GM19238 (cell line): ENCODE results near the gene TMEM26.

Experiments
- DNase-seq: peaks from one replicate; pipeline ENCODE4 v3.0.0; 2011; ENCODE audit warnings: low spot score; ENCODE audit not compliant: insufficient read length

Gene TMEM26

DNA sequence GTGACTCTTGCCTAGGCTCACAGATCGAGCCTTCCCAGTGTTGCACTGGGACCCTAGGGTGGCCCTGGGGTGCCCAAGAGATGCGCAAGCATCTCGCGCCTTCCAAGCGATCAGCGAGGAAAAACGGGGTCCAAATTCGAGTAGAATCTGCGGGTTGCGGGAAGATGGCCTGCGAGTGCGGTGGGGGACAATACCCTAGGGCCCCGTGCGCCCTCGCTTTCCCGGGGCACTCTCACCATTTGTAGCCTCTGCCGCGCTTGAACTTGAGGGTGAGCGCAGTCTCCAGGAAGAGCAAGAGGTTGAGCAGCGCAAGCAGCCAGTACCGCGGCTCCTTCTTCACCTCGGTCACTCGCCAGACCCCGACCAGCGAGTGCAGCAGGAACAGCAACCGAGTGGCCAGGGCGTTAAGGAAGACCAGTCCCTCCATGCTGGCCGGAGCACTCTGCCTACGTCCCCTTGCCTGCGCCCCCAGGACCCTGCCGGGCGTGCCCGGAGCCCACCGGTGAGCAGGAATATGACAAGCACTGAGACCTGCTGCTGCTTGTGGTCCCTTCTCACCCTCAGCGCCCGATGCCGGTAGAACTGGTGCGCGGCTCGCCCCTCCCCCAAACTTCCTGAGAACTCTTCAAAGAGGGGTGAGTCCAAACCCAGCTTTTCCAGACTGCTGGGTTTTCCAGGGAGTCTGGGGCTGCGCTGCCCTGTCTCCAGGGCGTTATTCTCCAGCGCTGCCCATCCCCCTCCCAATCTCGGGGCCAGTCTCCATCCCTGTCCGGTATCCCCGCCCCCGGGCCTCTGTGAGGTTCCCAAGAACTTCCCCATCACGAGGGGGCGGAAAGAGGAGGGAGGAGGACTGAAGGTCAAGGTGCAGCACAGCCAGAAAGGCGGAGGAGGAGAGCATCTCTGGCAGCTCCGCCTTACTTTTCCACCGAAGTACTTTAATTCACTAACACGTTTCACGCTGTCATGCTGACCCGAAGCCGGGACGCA, at the start of gene TMEM26:
Gene TMEM26 (minus strand): TSS at position 727 of the 987 bp plus-strand sequence. CDS start 300 bp downstream, at position 427.
- DNase-seq: no peak

DNA sequence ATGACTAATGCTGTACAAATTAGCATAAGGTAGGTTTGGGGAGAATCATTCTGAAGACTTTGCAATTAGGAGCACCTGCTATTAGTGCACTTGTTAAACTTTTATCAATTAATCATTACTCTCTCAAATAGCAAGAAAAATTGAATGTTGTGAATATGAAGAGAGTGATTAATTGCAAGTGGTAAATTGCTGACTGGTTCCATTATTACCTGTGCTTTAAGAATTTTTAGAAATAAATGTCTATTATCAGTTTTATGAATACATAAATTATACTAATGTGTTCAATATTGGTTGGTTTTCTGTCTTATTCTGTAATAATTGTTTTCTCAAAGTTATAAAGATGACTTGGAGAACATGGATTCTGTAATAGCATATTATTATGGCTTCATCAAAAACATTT, 47.3 kb upstream of the TMEM26 start:
- no peak for DNase-seq

DNA sequence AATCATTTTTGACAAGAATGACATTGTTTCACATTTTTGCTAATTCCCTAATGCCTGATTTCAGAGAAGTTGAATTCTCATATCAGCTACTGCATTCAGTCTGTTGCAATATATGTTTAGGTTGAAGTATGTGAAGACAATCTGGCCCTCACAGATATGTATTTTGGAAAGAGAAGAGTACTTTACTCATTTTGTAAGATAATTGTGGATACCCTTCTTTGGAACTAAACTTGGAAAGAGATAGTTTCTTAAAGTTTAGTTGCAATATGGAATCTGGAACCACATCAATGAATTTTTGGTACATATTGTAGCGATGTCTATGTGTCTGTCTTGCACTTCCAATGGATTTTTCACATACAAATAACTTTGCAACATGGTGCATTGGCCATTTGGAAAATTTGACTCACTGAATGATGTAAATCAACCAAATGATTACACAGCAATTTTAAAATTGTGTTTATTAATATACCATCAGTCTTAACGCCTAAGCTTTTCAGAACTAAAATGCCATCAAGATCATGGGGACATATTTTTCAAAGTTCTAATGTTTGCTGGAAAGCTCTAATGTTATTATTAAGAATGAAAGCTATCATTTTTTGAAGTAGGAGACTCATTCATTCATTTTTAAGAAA, 39.3 kb upstream of the TMEM26 start:
- no peak for DNase-seq

DNA sequence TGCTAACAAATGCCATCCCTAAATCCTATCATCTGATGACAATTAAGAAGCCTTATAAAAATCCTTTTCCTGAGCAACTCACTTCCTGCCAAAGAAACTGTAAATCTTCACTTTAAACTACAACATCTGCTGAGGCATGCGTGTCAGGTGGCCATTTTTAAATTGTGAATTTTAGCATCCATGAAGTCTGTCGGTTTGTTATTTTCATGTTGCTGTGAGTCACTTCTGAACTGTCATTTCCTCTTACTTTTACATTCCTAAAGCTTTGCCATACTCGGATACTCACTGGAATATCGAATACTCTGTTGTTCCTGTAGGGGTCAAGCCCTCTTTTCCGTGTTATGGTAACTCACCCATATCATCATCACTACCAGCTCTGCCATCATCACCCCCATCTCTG, 34.3 kb upstream of the TMEM26 start:
- DNase-seq: no peak

DNA sequence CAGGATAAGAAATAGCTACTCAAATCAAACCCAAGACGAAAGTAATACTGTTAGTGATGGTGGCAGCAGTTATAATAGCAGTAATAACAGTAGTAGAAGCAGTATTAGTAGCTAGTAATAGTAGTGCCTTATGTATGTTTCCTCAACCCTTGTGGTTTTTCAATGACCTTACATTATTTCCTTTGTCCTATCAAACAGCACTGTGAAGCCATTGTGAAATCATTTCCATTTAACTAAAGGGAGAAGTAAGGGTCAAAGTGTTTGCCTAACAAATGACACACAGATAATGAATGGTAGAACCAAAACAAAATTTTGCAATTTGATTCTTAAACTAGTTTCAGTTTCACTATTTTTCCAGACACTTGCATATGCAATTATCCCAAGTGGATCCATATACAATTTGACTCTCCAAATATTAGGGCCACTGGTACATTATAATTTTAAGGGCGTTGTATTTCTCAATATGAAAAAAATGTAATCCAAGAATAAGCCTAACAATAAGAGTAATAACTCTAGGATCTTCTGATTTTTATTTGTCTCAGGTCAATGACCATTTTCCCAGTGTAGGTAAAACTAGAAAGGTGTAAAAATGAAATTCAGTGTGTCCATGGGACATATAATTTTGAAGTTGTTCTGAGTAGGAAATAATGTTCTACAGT, 33.7 kb upstream of the TMEM26 start:
- DNase-seq: no peak

DNA sequence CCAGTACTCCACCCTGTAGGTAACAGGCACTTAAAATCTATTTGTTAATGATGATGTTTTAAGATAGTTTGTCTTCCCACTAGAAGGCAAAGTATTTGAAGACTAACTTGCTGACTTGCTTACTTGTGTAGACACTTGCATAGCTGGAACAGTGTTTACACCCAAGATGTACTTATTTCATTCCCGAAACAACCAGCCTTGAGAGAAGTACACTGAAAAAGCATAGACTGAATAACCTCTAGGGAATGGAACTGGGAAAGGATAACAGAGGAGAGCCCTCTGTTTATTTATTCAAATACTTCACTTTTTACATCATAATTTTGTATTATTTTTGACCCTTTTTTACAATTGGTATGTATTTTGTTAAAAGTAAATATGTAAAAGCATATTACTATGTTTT, 33.1 kb upstream of the TMEM26 start:
- DNase-seq: no peak

DNA sequence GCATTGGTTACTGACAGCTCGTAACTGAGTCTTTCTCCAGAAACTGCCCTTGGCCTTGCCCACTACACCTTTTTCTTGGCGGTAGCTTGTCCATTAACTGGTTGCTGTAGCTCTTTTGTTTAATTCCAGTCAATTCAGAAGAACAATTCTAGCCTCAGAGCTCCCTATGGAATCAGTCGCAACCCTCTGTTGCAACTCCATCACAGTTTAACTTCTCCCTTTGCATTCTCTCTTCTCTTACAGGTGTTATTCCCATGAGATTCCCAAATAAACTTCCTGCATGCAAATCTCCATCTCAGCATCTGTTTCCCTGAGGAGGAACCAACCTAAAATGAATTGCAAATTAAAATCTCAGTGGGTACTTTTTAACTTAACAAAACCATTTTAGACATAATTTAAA, 28.4 kb upstream of the TMEM26 start:
- no peak for DNase-seq

DNA sequence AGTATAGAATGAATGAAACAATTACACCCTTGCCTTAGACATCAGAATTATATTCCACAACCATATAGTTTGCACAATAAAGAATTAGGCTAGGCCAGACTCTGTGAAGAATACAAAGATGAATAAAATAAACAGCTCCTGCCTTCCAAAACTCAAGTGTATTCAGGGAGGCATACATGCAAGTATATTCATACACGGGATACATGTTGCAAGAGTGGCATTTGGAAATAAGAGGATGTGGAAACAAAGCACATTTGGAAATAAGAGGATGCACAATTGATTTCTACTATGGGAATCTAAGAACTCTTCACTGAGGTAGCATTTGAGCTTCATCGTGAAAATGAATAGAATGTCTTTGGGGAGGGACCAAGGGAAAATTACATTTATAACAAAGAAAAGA, 27.0 kb upstream of the TMEM26 start:
- no peak for DNase-seq

DNA sequence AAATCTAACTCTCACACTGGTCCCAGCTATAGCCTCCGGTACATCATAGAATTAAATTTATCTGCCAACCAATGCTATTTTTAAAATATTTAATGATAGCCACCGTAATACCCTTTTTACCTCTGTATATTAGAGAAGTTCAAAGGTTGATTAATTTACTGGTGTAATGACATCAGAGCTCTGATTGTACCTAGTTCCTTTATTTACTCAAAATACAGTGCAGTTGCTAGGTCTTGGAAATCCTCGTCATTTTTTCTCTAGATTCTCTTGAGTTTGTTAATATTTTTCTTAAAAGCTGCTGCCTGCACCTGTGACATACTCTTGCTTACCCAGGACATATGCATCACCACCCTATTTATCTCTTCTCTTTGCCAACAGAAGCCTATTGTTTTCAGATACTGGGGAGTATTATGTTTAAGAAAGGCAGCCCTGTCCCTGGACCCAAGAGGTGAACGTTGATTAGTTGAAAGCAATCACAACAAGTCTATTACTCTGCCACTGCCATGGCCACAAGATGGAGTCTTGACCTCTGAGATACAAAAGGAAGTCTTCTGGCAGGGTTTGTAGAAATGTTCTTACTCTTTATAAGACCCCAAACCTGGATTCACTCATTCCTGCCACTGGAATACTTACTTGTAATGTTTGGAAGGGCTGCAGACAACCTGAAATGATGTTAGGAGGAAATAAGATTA, 25.6 kb upstream of the TMEM26 start:
- no peak for DNase-seq

DNA sequence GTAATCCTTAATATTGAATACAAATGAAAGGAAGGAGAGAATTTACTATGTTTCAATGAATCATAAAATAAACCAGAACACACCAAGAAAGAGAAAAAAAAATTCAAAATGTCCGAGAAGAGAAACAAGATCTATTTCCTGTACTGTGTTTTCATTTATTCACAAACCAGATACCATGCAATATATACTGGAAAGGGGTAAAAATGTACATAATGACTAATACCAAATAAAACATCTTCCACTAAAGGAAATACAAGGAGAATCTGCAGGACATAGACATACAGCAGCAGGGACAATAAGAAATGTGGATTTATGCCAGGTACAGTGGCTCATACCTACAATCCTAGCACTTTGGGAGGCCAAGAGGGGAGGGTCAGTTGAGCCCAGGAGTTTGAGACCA, 24.3 kb upstream of the TMEM26 start:
- no peak for DNase-seq

DNA sequence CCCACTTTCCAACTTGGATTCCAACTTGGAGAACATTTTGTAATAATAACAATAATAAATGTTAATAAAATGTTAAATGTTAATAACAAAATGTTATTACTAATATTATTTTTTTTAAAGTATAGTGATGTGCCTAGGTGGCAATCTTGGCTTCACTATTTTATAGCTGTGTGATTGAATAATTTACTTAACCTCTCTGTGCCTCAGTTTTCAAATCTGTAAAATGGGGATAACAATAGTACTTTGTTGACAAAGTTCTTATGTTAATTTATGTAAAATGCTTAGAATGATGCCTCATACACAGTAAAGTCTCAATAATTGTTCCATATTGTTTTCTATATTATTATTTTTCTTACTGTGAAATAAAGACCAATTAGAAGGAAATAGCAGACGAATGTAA, 23.3 kb upstream of the TMEM26 start:
- DNase-seq: no peak

DNA sequence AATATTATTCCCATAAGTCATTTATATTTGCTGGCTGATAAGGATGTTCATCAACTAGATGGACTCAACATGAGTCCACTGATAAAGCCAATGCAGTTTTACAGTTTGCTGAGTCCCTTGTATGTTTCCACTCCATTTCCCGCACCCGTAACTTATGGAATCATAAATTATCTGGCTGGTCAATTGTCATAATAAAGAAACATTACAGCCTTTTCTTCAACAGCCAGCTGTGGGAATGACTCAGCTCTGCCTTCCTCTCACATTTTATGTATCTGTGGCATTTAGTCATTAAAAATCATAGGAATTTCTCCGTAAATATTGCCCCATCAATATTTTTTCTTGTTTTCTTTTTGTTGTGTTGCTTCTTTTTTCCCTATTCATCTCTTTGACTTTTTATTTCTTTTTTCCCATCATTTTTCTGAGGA, 22.3 kb upstream of the TMEM26 start:
- DNase-seq: no peak

DNA sequence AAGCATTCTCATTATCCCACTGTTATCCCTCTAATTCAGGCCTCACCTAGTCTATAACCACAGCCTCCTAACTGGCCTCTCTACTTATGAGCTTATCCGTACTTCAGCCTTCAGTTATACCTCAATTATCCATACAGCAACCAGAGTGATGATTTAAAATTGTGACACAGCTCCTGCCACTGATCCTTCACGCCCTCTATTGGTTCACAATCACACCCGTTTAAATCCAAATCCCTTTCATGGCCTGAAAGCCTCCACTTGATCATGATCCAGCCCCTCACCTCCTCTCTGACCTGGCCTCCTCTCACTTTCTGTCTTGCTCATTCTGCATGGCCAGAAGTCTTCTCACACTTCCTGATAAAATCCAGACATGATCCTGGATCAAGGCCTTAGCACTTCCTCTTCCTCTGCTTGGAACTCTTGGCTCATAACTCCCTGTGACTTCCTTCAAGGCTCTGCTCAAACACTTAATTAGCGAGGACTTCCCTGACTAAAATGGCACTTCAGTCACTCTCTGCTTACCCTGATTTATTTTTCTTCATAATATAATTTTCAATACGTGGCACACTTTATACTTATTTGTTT, 19.0 kb upstream of the TMEM26 start:
- no peak for DNase-seq

DNA sequence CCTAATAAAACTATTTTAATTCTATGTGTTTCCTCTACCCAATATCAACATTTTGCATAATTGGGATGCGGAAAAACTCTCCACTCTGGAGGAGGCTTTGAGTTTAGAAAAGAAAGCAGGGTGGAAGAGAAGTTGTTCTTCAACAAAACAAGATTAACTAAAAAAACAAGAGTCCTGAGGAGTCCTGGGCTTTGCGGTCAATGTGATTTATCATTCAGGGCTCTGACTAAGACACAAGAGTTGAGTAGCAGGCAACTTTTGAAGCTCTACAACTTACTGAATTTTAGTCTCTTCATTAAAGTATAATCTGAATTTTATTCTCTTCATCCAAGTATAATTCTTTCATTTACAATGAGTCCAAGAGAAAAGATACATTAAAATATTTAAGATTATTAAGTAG, 18.3 kb upstream of the TMEM26 start:
- no peak for DNase-seq

DNA sequence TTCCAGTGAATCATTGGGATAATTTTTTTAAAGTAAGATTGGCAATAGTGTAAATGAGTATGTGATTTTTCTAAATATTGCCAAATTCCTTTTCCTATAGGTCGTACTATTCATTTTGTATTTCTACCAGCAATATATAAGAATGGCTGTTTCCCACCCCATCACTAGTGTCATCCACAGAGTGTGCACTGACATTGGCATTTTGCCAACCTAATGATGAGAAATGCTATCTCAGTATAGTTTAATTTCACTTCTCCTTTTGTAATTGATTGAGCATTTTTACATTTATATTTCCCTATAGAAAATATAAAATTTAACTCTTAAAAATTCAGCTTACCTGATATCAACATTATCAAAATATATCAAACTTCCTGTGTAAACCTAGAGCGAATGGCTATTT, 17.6 kb upstream of the TMEM26 start:
- DNase-seq: no peak

DNA sequence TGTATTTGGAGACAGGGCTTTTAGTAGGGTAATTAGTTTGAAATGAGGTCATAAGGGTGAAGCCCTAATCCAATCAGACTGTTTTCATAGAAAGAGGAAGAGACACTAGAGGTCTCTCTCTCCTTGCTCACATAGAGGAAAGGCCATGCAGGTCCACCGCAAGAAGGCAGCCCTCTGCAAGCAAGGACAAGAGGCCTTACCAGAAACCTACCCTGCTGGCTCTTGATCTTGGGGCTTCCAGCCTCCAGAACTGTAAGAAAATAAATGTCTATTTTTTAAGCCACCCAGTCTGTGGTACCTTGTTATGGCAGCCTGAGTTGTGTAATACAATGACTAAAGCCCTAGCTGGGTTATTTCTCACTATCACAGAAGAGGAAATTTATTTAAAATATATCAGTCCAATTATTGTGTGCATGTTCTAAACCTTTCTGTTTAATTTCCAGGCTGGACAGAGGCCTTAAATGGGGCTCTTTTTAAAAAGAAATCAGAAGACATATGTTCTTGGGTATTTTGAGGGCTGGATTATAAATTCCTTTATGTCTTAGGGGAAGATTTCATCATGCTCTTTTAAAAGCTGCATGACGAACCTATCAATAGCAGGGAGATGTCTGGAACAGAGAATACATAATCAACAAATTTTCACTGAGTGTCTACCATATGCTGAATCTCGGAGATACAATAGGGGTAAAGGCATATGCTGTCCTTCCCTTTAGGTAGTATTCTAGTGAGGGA, 12.9 kb upstream of the TMEM26 start:
- DNase-seq: no peak

DNA sequence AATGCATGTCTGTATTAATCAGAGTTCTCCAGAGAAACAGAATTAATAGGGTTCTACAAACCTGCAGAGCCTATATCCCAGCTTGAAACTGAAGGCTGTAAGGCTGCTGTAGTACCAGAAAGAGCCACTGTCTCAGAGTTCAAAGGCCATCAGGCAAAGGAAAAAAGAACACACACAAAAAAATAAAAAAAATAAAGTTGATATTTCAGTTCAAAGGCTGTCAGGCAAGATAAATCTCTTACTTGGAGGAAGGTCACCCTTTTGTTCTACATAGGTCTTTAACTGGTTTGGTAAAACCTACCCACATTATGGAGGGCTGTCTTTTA, 12.0 kb upstream of the TMEM26 start:
- no peak for DNase-seq

DNA sequence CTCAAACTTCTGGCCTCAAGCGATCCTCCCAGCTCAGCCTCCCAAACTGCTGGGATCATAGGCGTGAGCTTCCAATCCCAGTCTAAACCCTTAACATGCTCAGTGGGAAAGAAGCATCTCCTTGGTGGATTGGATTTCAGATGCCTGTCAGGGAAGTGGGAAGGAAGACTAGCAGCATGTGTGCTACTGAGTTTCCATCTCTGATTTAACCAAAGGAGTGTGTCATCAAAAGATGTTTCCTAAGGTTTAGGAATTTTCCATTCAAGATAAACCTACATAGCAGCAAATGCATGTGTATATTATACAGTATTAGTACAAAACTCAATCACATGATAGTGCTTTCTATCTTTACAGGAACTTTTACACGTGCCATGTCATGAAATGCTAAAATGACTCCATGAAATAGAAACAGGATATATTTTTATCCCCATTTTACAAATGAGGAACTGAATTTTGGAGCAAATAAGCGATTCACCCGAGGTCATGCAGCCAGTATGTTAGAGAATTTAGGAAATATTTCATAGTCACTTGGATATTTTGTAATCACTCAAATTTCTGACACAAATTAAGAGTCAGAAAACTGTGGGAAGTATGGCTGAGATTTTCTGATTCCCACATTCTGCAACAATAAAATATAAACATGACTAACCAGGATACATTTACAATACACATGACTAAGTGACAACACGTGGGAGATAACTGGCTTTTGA, 11.4 kb upstream of the TMEM26 start:
- DNase-seq: no peak

DNA sequence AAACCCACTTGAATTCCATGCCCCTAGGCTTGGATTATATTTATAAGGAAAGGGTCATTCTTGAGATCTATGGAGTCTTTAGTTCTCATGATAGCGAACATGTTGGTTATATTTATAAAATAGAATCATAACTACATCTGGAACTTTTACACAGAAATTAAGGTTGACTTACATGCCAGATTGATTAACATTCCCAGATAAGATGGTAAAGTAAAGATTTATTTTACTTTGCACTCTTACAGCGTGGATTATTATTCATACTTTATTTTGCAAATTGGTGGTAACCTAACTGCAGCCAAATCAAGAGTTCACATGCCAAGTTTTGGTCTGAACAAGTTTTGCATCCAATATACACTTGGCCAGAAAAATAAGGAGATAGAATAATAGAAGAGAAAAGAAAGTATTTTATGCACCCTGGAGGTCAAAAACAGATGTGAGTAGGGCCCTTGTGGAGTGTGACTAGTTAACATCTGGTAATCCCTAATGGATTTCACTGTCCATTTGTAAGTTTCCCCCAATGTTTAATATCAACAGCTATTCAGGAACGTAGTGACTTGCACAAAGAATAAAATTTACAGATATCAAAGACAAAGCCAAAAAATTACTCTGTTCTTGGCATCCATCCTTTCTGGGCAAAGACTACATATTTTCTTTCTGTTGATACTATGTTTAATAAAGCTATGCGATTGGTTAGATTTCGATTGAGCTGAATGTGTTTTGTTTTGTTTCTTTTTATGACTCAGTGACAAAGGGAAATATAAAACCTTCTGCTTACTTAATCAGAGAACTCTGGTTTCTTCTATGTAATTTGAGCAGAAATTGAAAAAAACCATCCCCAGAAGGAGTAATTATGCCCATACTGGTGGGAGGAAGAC, 10.1 kb upstream of the TMEM26 start:
- no peak for DNase-seq
